ENCODE measurements around the gene ITGAE. TPM values are rescaled to one million over a fixed set of nuclear protein-coding genes. Genes with fewer than 3 reads are reported as not detected.
A peak's percentile ranks its signal among the peaks of the same experiment; 100 is the strongest.

Gene ITGAE
- total and polyA plus RNA-seq, 10 of the 15 experiments (the other 5 are each of a cell fraction or from before 2014, with no cell fraction given): 13.1 to 161 (median 34.8) TPM

- TF ChIP-seq ASH2L (IDR thresholded peaks at IDR 0.05; ENCODE audit: borderline replicate concordance, low read depth) (no peak), IKZF2 (IDR thresholded peaks at IDR 0.05) (peak; percentile 74 to 77; a peak in 2 of 4 replicates), HDAC2 (IDR thresholded peaks at IDR 0.05) (no peak), MEF2A (IDR thresholded peaks at IDR 0.05; ENCODE audit: insufficient read depth, low read depth, low read length) (no peak), CEBPZ (IDR thresholded peaks at IDR 0.05; ENCODE audit: low read depth, low read length) (no peak), SMAD5 (IDR thresholded peaks at IDR 0.05; ENCODE audit: low read depth) (no peak), TBL1XR1 (IDR thresholded peaks at IDR 0.05; ENCODE audit: low read depth, low read length) (no peak), SRF (IDR thresholded peaks at IDR 0.05; ENCODE audit: low read depth in 2 of 2, low read length in 2 of 2) (no peak), MYC (IDR thresholded peaks at IDR 0.05; ENCODE audit: insufficient read depth, insufficient read length, insufficient replicate concordance, low read length, severe bottlenecking) (no peak), EED (IDR thresholded peaks at IDR 0.05; ENCODE audit: low read depth) (no peak), PAX8 (IDR thresholded peaks at IDR 0.05) (no peak), ZSCAN29 (IDR thresholded peaks at IDR 0.05) (0 out of 2 replicates have a peak, but pooled peaks have one; percentile 68), MLLT1 (IDR thresholded peaks at IDR 0.05) (peak; percentile 47), POLR2AphosphoS5 (IDR thresholded peaks at IDR 0.05; ENCODE audit: low read length) (no peak), HCFC1 (IDR thresholded peaks at IDR 0.05; ENCODE audit: low read length) (no peak), ZBTB40 (IDR thresholded peaks at IDR 0.05; ENCODE audit: borderline replicate concordance) (no peak), SP1 (IDR thresholded peaks at IDR 0.05; ENCODE audit: low read depth, low read length) (no peak), NFYA (IDR thresholded peaks at IDR 0.05; ENCODE audit: borderline replicate concordance, low read depth, low read length) (no peak)
These were observed 88.1 kb downstream of the ITGAE start (continued) for GRCh38 chr17:3712811-3713463.

All from GM12878 (cell line).